ENCODE results near the gene ARMC8. TPM values are rescaled to one million over a fixed set of nuclear protein-coding genes. Genes with fewer than 3 reads are reported as not detected.
"Not testable (repeated sequence)": the region's sequence is repeated elsewhere in the genome, so short reads cannot be mapped to it uniquely, and the experiment has no call there.

ARMC8 gene, protein sequence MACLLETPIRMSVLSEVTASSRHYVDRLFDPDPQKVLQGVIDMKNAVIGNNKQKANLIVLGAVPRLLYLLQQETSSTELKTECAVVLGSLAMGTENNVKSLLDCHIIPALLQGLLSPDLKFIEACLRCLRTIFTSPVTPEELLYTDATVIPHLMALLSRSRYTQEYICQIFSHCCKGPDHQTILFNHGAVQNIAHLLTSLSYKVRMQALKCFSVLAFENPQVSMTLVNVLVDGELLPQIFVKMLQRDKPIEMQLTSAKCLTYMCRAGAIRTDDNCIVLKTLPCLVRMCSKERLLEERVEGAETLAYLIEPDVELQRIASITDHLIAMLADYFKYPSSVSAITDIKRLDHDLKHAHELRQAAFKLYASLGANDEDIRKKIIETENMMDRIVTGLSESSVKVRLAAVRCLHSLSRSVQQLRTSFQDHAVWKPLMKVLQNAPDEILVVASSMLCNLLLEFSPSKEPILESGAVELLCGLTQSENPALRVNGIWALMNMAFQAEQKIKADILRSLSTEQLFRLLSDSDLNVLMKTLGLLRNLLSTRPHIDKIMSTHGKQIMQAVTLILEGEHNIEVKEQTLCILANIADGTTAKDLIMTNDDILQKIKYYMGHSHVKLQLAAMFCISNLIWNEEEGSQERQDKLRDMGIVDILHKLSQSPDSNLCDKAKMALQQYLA
- total RNA-seq = 36.4 and 42.1 TPM in 2 replicates

GRCh38 chr3:138187296-138188012, at the start of gene ARMC8:
TSS of gene ARMC8 (plus strand) at chr3:138187301. CDS start at chr3:138187555, 254 bp downstream.
- DNase-seq (ENCODE audit: low read depth in 2 of 2) = peak; percentile 50 to 62

GRCh38 chr3:138137861-138138260, 49.2 kb upstream of the ARMC8 start:
- DNase-seq (ENCODE audit: low read depth in 2 of 2) = no peak

DNA sequence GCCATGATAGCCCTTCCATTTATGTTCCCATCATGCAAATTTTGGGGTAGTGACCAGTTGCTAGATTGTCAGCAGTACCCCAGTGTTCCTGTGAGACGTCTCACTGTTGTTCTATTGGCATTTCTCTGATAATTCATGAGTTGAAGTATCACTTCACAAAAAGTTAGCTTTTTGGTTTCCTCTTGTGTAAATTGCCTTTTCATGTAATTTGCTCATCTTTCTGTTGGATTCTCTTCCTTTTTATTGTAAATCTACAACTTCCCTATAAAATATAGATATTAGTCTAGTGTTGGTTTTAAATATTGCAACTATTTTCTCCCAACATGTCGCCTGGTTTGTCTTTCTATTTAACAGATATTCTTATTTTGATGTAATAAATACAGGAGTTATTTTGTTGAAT, 47.4 kb upstream of the ARMC8 start:
- DNase-seq (ENCODE audit: low read depth in 2 of 2) = no peak

- DNase-seq (ENCODE audit: low read depth in 2 of 2) = no peak
Measured at GRCh38 chr3:138140940-138141339, 46.2 kb upstream of the ARMC8 start.

DNA sequence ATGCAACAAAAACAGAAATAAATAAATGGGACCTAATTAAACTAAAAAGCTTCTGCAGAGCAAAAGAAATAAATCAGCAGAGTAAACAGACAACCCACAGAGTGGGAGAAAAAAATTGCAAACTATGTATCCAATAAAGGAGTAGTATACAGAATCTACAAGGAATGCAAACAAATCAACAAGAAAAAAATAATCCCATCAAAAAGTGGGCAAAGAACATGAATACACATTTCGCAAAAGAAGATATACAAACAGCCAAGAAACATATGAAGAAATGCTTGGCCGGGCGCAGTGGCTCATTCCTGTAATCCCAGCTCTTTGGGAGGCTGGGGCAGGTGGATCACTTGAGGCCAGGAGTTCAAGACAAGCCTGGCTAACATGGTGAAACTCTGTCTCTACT, 44.9 kb upstream of the ARMC8 start:
- not testable (repeated sequence) for DNase-seq (ENCODE audit: low read depth in 2 of 2)

DNA sequence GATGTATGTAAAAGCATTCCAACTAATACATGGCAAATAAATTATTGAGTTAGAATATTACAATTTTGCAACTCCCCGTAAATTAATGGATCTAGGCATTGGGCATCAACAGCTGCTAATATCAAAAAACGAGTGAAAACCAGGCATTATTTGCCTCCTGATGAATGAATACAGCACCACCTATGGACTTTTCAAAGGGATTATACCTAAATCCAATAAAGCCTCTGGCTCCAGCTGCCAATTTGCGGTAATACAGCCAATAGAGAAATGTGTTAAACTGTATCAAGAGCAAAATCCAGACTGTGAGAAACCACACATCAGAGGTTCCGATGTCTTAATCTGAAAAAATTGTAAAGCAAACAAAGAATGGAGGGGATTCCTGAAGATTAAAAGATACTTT, 38.6 kb upstream of the ARMC8 start:
- no peak for DNase-seq (ENCODE audit: low read depth in 2 of 2)

DNA sequence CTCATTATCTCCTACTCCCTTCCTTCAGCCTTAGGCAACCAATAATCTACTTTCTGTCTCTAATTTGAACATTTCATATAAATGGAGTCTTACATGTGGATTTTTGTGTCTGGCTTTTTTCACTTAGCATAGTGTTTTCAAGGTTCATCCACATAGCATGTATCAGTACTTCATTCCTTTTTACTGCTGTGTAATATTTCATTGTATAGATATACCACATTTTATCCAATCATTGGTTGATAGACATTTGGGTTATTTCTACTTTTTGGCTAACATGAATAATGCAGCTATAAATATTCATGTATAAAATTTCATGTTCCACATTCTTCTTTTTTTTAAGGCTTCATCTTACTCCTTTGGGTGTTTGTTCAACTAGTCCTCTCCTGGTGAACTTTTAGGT, 32.6 kb upstream of the ARMC8 start:
- no peak for DNase-seq (ENCODE audit: low read depth in 2 of 2)

GRCh38 chr3:138157743-138158142, 29.4 kb upstream of the ARMC8 start:
- no peak for DNase-seq (ENCODE audit: low read depth in 2 of 2)

- no peak for DNase-seq (ENCODE audit: low read depth in 2 of 2)
Measured at GRCh38 chr3:138165061-138165460, 22.0 kb upstream of the ARMC8 start.

- peak in 1 of 2 donors; percentile 18 for DNase-seq (ENCODE audit: low read depth in 2 of 2)
Measured at GRCh38 chr3:138172625-138173024, 14.5 kb upstream of the ARMC8 start.

DNA sequence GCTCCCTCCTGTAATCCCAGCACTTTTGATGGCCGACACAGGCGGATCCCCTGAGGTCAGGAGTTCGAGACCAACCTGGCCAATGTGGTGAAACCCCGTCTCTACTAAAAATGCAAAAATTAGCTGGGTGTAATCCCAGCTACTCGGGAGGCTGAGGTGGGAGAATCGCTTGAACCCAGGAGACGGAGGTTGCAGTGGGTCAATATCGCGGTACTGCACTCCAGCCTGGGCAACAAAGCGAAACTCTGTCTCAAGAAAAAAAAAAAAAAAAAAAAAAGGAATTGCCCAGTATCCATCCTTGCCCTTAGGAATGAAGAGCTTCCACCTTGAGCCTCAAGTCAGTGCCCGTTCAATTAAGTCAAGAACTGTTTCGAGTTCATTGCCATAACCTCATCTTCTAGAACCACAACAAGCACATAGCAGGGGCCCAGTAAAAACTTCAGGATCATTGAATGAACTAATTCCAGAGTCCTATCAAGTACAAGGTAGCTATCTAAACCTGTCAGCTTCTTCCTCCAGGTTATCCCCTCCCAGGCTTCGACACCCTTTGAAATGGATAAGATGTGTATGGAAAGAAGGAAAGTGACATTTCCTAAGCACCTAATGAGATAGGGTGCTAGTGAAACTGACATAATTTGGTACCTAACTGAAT, 13.2 kb upstream of the ARMC8 start:
- DNase-seq (ENCODE audit: low read depth in 2 of 2) = peak in 1 of 2 donors; percentile 3

GRCh38 chr3:138174421-138175131, 12.5 kb upstream of the ARMC8 start, which contains the start of gene DBR1:
TSS of gene DBR1 (minus strand) at chr3:138174921. CDS start at chr3:138174795, 126 bp downstream.
- DNase-seq (ENCODE audit: low read depth in 2 of 2) = peak; percentile 72 to 80

DNA sequence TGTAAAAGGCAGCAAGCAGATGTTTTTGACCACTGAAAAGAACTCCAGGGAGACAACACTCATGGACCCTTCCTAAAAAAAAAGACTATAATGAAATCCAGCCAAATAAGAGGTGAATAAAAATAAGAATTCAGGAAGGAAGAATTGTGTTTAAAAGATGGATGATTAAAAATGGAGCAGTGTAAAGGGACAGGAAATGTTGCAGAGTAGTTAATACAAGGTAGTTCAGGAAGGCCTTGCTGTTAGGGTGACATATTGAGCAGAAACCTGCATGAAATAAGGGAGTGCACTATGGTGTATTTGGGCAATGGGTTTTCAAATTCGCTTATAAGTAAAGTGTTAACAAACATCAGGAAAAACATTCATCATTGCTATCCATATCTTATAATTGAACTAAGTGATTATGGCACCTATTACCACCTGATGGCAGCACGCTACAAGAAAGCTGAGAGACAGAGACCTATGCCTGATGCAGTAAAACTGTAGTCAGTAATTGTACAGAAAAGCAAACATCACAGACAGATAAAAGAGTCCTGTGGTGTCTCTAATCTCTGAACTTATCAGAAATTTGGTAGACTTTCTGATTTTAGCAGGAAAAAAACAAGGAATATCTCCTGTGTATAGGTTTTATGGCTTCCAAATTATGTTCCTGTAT, 6.6 kb upstream of the ARMC8 start:
- peak; percentile 60 to 73 for DNase-seq (ENCODE audit: low read depth in 2 of 2)

DNA sequence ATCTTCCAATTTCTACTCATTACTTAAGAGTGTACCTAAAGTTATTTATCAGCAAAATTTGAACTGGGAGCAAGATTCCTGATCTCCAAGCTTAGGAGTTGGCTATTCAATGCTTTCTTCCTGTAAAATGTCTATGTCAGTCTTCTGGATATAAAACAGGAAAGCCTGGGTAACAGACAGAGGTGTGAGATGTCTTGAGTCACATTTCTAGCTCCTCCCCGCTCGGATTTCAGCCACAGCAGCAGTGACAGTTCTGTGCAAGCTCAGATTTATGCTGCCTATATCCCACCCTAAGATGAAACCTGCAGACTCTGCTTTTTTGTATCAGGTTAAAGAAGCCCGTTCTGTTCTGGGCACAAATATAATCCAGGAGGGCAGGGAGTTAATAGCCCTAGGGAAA, 2.1 kb upstream of the ARMC8 start:
- DNase-seq (ENCODE audit: low read depth in 2 of 2) = no peak

DNA sequence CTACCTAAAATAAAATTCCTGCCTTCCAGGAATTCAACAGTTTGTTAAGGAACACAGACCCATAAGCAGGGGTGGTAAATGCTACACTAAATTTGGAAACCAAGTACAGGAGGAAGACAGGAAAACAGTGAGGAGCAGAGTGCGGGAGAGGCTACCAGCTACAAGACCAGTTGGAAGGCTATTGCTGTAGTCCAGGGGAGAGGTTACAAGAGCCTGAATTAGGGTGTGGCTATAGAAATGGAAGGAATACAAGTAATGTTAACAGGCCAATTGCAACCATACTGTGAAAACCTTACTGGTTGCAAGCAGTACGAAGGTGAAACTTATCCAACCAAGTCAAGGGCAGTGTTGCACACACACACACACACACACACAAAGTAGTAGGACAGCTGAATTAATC, 880 bp upstream of the ARMC8 start:
- no peak for DNase-seq (ENCODE audit: low read depth in 2 of 2)

GRCh38 chr3:138186803-138187295, 252 bp upstream of the ARMC8 start:
- DNase-seq (ENCODE audit: low read depth in 2 of 2) = peak; percentile 91 to 95

- peak in 1 of 2 donors; percentile 3 for DNase-seq (ENCODE audit: low read depth in 2 of 2)
Measured at GRCh38 chr3:138188013-138188730, 1.1 kb downstream of the ARMC8 start.

GRCh38 chr3:138195481-138195880, 8.4 kb downstream of the ARMC8 start:
- DNase-seq (ENCODE audit: low read depth in 2 of 2) = no peak

DNA sequence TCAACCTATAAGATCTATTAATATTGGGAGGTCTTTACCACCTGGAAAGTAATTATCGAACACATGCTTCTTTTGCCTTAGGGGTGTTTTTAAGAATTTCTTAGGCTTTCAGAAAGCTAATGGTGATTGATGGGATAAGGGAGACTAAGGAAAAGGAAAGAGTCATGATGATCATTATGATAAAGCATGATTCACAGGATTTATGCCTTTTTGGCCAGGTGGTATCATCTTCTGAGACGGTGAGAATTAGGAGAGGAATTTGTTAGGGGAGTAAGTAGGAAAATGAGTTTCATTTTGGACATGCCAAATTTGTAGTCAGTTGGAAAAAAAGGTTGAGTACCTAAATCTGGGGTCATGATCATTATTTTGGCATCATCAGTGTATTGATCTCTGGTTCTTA, 8.9 kb downstream of the ARMC8 start:
- DNase-seq (ENCODE audit: low read depth in 2 of 2) = no peak

DNA sequence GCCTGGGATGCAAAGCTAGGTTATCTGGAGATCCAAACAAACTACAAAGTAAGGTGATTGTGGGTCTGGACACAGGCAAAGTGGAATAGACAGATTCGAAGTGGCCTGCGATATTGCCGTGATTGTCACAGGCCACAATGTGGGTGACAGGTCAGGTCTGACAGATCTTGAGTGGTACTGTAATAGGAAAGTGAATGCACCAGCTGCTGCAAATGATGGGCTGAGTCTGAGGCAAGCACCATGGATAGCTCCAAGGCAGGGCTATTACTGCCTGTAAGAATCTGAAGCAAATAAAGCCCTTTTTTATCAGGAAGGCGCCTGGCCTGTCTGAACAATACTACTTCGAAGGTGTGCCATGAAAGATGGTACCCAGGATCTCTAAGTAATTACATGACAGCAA, 10.0 kb downstream of the ARMC8 start:
- peak; percentile 21 to 59 for DNase-seq (ENCODE audit: low read depth in 2 of 2)
